DMS153 treated with DMSO at 0.1 percent for 48 hours (cell line): ENCODE data around the gene DNAAF1.
"Not testable (repeated sequence)": the region's sequence is repeated elsewhere in the genome, so short reads cannot be mapped to it uniquely, and the experiment has no call there.

Source experiments
- DNase-seq: peaks from one replicate; lab custom pipeline; 2025; ENCODE audit not compliant: unreplicated experiment; lab: John Stamatoyannopoulos, UW

DNAAF1 gene

GRCh38 chr16:84144859-84145639 is at the start of gene DNAAF1, which contains the start of gene HSDL1:
DNAAF1 (plus strand) TSS chr16:84145308; CDS start chr16:84145441, 133 bp downstream.
HSDL1 (minus strand) TSS chr16:84145177; CDS start chr16:84131321, 13,856 bp downstream.
- DNase-seq = peak; percentile 50

GRCh38 chr16:84095466-84095865 is 49.6 kb upstream of the DNAAF1 start:
- DNase-seq = no peak

DNA sequence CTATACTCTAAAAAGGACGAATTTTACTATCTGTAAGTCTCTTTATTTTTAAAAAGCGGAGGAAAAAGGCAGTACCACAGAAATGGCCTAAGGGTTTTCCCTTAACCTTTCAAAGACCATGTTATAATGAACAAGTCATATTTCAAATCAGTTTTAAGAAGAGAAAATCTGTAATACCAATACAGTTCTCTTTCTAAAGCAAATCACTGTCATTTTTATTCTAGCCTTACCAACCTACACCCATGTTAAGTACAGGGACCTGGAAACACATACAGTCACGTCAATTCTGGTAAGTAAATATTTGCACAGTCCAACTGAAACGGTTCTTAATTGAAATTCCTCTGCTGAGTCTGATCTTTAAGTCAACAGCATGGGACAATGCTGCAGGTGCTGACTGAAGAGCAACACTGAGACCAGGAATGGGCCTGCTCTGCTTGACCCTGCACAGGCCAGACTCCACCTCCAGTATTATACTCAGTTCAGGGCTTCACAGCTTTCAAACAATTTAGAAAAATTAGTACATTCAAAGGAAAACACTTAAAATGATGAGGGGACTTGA is 48.6 kb upstream of the DNAAF1 start:
- peak; percentile 65 for DNase-seq

- no peak for DNase-seq
Observed at GRCh38 chr16:84098939-84099338, 46.2 kb upstream of the DNAAF1 start.

- DNase-seq = no peak
Observed at GRCh38 chr16:84103678-84104077, 41.4 kb upstream of the DNAAF1 start.

DNA sequence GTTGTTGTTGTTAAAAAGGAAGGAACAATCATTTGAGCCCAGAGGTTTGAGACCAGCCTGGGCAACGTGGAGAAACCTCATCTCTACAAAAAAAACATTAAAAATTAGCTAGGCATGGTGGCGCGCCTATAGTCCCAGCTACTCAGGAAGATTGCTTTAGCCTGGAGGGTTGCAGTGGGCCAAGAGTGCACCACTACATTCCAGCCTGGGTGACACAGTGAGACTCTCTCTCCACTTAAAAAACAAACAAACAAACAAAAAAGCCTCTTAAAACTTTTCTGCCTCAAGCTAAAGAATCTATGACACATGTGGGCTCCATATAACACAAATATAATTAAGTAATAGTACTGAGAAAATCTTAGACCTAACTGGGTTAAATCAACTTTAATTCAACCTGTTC is 40.9 kb upstream of the DNAAF1 start:
- DNase-seq = no peak

- no peak for DNase-seq
Observed at GRCh38 chr16:84105301-84105815, 39.8 kb upstream of the DNAAF1 start.

- no peak for DNase-seq
Observed at GRCh38 chr16:84105948-84106740, 39.0 kb upstream of the DNAAF1 start.

- no peak for DNase-seq
Observed at GRCh38 chr16:84107921-84108320, 37.2 kb upstream of the DNAAF1 start.

DNA sequence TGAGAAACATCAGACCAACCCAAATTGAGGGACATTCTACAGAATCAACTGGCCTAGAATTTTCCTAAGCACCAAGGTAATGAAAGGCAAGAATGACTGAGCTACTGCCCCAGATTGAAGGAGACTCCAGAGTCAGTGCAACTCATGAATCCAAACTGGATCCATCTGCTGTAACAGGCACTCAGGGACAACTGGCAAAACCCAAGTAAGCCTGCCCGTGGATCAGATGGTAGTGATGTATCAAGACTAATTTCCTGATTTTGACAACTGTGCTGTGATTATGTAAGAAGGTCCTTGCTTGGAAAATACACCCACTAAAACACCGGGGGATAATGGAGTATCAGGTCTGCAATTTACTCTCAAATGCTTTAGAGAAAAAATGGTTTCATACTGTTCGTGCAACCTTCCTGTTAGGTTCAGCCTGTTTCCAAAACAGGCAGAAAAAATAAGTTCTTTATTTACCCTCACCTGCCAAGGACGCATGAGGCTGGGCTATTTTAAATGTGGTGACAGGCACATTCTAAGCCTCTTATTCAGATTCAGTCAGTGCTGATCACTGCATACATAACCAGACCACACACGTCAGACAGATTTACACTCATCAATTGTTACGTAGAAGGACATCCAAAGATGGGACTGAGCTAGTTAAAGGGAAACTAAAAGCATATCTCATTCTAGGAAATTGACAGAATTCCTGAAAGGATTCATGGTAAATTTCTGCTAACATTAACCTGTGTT is 35.3 kb upstream of the DNAAF1 start:
- DNase-seq = no peak

- DNase-seq = no peak
Observed at GRCh38 chr16:84110527-84110926, 34.6 kb upstream of the DNAAF1 start.

GRCh38 chr16:84111525-84111924 is 33.6 kb upstream of the DNAAF1 start:
- no peak for DNase-seq

DNA sequence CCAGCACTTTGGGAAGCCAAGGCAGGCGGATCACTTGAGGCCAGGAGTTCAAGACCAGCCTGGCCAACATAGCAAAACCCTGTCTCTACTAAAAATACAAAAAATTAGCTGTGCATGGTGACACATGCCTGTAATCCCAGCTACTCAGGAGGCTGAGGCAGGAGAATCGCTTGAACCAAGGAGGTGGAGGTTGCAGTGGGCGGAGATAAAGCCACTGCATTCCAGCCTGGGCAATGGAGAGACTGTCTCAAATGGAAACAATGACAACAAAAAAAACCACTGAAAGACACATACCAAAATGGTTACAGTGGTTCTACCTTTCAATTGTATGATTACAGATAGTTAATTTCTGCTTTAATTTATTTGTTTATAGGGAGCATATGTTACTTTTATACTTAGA is 33.2 kb upstream of the DNAAF1 start:
- DNase-seq = not testable (repeated sequence)

- peak; percentile 7 for DNase-seq
Observed at GRCh38 chr16:84115919-84116719, 29.0 kb upstream of the DNAAF1 start.

GRCh38 chr16:84116720-84117493 is 28.2 kb upstream of the DNAAF1 start, which contains the start of gene MBTPS1:
MBTPS1 (minus strand) TSS chr16:84116942; CDS start chr16:84101783, 15,159 bp downstream.
- peak; percentile 94 for DNase-seq

GRCh38 chr16:84117494-84117843 is 27.6 kb upstream of the DNAAF1 start:
- peak; percentile 8 for DNase-seq

- not testable (repeated sequence) for DNase-seq
Observed at GRCh38 chr16:84118315-84118714, 26.8 kb upstream of the DNAAF1 start.

GRCh38 chr16:84119368-84119767 is 25.7 kb upstream of the DNAAF1 start:
- DNase-seq = no peak

GRCh38 chr16:84120023-84120422 is 25.1 kb upstream of the DNAAF1 start:
- DNase-seq = no peak
